GM23338 (cell line): ENCODE results near the gene OR52E2.

ENCODE experiments used
- CREB1 ChIP-seq: fragments of 250-450 bp; sonication (Bioruptor Pico); IDR thresholded peaks from 2 replicates; pipeline ENCODE4 v1.5.0; 2020; ENCODE audit warnings: low read depth, mild to moderate bottlenecking, moderate library complexity
- EZH2 ChIP-seq: fragments of 200-600 bp; sonication (generic); IDR thresholded peaks from one replicate; pipeline ENCODE4 v1.8.0; 2017; ENCODE audit warnings: antibody characterized with exemption, mild to moderate bottlenecking, low read depth; ENCODE audit not compliant: unreplicated experiment
- EZH2phosphoT487 ChIP-seq: fragments of 200-600 bp; sonication (generic); IDR thresholded peaks from one replicate; pipeline ENCODE4 v1.8.1; 2018; ENCODE audit warnings: antibody characterized with exemption; ENCODE audit not compliant: unreplicated experiment
- JUNB ChIP-seq: IDR thresholded peaks from one replicate; pipeline ENCODE4 v1.6.1; 2016; ENCODE audit warnings: antibody characterized with exemption; ENCODE audit not compliant: unreplicated experiment
- NANOG ChIP-seq: IDR thresholded peaks from 2 replicates; pipeline ENCODE4 v1.6.1; 2016; ENCODE audit warnings: antibody characterized with exemption, borderline replicate concordance
- POLR2AphosphoS5 ChIP-seq: IDR thresholded peaks from 2 replicates; pipeline ENCODE4 v1.6.1; 2016; ENCODE audit warnings: antibody characterized with exemption, low read depth
- STAT1 ChIP-seq: IDR thresholded peaks from one replicate; pipeline ENCODE4 v1.6.1; 2016; ENCODE audit warnings: antibody characterized with exemption; ENCODE audit not compliant: unreplicated experiment
- ZNF114 ChIP-seq: fragments of 250-450 bp; sonication (Bioruptor Pico); IDR thresholded peaks from 2 replicates; pipeline ENCODE4 v1.5.0; 2020; ENCODE audit warnings: mild to moderate bottlenecking, moderate library complexity
- ZNF331 ChIP-seq: fragments of 250-450 bp; sonication (Bioruptor Pico); IDR thresholded peaks from 2 replicates; pipeline ENCODE4 v1.5.0; 2020; ENCODE audit warnings: low read depth, mild to moderate bottlenecking, moderate library complexity
- TF ChIP-seq, protein P1 (sequence below), 2 experiments: fragments of 200-600 bp in 1 of 2; sonication (generic) in 1 of 2; conservative IDR thresholded peaks; 2 replicates each; pipeline versions ENCODE4 v1.5.1 to v1.6.1; 2016 to 2017; ENCODE audit warnings: antibody characterized with exemption in 2 of 2, low read depth in 2 of 2, mild to moderate bottlenecking in 2 of 2, moderate library complexity in 1 of 2
- TF ChIP-seq, protein P2 (sequence below): IDR thresholded peaks from 2 replicates; pipeline ENCODE4 v1.6.1; 2016; ENCODE audit warnings: antibody characterized with exemption
- TF ChIP-seq, protein P3 (sequence below): IDR thresholded peaks from one replicate; pipeline ENCODE4 v1.6.1; 2018; ENCODE audit warnings: antibody characterized with exemption; ENCODE audit not compliant: unreplicated experiment
- TF ChIP-seq, protein P4 (sequence below): fragments of 250-450 bp; sonication (Bioruptor Pico); IDR thresholded peaks from 2 replicates; pipeline ENCODE4 v1.5.0; 2020; ENCODE audit warnings: mild to moderate bottlenecking, moderate library complexity

DNA sequence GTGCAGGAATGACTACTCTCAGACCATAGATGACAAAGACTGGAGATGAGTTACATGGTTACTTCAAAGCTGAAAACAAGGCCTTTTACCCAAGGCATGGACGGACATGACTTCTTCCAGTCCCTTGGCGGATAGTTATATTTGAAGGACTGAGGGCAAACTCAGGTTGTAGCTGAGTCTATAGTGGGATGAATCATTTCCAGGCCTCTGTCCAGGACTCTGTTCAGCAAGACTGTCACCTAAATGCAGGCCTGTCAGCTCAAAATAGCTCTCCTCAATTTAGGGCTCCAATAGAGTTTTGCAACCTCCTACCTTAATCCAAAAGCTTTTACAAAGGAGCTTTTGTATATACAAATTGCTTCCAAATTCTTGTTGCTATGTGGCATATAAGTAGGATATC lies 37.4 kb downstream of the OR52E2 start:
- TF ChIP-seq, protein P1, sequence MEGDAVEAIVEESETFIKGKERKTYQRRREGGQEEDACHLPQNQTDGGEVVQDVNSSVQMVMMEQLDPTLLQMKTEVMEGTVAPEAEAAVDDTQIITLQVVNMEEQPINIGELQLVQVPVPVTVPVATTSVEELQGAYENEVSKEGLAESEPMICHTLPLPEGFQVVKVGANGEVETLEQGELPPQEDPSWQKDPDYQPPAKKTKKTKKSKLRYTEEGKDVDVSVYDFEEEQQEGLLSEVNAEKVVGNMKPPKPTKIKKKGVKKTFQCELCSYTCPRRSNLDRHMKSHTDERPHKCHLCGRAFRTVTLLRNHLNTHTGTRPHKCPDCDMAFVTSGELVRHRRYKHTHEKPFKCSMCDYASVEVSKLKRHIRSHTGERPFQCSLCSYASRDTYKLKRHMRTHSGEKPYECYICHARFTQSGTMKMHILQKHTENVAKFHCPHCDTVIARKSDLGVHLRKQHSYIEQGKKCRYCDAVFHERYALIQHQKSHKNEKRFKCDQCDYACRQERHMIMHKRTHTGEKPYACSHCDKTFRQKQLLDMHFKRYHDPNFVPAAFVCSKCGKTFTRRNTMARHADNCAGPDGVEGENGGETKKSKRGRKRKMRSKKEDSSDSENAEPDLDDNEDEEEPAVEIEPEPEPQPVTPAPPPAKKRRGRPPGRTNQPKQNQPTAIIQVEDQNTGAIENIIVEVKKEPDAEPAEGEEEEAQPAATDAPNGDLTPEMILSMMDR (conservative IDR thresholded peaks at IDR 0.05; ENCODE audit: low read depth in 2 of 2) = no peak
- TF ChIP-seq EZH2 (no peak), CREB1 (CRISPR knock-in tag) (no peak), POLR2AphosphoS5 (no peak), EZH2phosphoT487 (no peak), STAT1 (no peak), ZNF114 (CRISPR knock-in tag) (no peak), JUNB (no peak), NANOG (no peak), ZNF331 (CRISPR knock-in tag) (no peak)
- TF ChIP-seq, protein P2, sequence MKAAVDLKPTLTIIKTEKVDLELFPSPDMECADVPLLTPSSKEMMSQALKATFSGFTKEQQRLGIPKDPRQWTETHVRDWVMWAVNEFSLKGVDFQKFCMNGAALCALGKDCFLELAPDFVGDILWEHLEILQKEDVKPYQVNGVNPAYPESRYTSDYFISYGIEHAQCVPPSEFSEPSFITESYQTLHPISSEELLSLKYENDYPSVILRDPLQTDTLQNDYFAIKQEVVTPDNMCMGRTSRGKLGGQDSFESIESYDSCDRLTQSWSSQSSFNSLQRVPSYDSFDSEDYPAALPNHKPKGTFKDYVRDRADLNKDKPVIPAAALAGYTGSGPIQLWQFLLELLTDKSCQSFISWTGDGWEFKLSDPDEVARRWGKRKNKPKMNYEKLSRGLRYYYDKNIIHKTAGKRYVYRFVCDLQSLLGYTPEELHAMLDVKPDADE = no peak
- TF ChIP-seq, protein P3, sequence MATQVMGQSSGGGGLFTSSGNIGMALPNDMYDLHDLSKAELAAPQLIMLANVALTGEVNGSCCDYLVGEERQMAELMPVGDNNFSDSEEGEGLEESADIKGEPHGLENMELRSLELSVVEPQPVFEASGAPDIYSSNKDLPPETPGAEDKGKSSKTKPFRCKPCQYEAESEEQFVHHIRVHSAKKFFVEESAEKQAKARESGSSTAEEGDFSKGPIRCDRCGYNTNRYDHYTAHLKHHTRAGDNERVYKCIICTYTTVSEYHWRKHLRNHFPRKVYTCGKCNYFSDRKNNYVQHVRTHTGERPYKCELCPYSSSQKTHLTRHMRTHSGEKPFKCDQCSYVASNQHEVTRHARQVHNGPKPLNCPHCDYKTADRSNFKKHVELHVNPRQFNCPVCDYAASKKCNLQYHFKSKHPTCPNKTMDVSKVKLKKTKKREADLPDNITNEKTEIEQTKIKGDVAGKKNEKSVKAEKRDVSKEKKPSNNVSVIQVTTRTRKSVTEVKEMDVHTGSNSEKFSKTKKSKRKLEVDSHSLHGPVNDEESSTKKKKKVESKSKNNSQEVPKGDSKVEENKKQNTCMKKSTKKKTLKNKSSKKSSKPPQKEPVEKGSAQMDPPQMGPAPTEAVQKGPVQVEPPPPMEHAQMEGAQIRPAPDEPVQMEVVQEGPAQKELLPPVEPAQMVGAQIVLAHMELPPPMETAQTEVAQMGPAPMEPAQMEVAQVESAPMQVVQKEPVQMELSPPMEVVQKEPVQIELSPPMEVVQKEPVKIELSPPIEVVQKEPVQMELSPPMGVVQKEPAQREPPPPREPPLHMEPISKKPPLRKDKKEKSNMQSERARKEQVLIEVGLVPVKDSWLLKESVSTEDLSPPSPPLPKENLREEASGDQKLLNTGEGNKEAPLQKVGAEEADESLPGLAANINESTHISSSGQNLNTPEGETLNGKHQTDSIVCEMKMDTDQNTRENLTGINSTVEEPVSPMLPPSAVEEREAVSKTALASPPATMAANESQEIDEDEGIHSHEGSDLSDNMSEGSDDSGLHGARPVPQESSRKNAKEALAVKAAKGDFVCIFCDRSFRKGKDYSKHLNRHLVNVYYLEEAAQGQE = no peak
- TF ChIP-seq, protein P4, sequence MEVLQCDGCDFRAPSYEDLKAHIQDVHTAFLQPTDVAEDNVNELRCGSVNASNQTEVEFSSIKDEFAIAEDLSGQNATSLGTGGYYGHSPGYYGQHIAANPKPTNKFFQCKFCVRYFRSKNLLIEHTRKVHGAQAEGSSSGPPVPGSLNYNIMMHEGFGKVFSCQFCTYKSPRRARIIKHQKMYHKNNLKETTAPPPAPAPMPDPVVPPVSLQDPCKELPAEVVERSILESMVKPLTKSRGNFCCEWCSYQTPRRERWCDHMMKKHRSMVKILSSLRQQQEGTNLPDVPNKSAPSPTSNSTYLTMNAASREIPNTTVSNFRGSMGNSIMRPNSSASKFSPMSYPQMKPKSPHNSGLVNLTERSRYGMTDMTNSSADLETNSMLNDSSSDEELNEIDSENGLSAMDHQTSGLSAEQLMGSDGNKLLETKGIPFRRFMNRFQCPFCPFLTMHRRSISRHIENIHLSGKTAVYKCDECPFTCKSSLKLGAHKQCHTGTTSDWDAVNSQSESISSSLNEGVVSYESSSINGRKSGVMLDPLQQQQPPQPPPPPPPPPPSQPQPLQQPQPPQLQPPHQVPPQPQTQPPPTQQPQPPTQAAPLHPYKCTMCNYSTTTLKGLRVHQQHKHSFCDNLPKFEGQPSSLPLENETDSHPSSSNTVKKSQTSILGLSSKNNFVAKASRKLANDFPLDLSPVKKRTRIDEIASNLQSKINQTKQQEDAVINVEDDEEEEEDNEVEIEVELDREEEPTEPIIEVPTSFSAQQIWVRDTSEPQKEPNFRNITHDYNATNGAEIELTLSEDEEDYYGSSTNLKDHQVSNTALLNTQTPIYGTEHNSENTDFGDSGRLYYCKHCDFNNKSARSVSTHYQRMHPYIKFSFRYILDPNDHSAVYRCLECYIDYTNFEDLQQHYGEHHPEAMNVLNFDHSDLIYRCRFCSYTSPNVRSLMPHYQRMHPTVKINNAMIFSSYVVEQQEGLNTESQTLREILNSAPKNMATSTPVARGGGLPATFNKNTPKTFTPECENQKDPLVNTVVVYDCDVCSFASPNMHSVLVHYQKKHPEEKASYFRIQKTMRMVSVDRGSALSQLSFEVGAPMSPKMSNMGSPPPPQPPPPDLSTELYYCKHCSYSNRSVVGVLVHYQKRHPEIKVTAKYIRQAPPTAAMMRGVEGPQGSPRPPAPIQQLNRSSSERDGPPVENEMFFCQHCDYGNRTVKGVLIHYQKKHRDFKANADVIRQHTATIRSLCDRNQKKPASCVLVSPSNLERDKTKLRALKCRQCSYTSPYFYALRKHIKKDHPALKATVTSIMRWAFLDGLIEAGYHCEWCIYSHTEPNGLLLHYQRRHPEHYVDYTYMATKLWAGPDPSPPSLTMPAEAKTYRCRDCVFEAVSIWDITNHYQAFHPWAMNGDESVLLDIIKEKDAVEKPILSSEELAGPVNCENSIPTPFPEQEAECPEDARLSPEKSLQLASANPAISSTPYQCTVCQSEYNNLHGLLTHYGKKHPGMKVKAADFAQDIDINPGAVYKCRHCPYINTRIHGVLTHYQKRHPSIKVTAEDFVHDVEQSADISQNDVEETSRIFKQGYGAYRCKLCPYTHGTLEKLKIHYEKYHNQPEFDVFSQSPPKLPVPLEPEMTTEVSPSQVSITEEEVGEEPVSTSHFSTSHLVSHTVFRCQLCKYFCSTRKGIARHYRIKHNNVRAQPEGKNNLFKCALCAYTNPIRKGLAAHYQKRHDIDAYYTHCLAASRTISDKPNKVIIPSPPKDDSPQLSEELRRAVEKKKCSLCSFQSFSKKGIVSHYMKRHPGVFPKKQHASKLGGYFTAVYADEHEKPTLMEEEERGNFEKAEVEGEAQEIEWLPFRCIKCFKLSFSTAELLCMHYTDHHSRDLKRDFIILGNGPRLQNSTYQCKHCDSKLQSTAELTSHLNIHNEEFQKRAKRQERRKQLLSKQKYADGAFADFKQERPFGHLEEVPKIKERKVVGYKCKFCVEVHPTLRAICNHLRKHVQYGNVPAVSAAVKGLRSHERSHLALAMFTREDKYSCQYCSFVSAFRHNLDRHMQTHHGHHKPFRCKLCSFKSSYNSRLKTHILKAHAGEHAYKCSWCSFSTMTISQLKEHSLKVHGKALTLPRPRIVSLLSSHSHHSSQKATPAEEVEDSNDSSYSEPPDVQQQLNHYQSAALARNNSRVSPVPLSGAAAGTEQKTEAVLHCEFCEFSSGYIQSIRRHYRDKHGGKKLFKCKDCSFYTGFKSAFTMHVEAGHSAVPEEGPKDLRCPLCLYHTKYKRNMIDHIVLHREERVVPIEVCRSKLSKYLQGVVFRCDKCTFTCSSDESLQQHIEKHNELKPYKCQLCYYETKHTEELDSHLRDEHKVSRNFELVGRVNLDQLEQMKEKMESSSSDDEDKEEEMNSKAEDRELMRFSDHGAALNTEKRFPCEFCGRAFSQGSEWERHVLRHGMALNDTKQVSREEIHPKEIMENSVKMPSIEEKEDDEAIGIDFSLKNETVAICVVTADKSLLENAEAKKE (CRISPR knock-in tag) = no peak
